Measurements from ENCODE around the gene NOL12.
A peak's percentile ranks its signal among the peaks of the same experiment; 100 is the strongest.

Gene NOL12

GRCh38 chr22:37686002-37686982 lies at the start of gene NOL12:
NOL12 (plus strand) TSS chr22:37686343; CDS start chr22:37686393, 50 bp downstream.
- H3K27me3 ChIP-seq (ENCODE audit: control insufficient read depth, insufficient read depth, low read length) = no peaks in the 10 kb centered on the region
- no peaks in the 10 kb centered on the region for H3K36me3 ChIP-seq (ENCODE audit: control insufficient read depth, insufficient read depth, low read length)
- peak within 1 kb of the TSS; percentile 97 for H3K4me3 ChIP-seq (ENCODE audit: low read length)
- H3K9ac ChIP-seq (ENCODE audit: low read length) = peak within 1 kb of the TSS; percentile 96
- H3K9me3 ChIP-seq (ENCODE audit: control insufficient read depth, low read length) = no peaks in the 10 kb centered on the region
- peaks cover 31% of the 10 kb centered on the region for H3K4me1 ChIP-seq (ENCODE audit: control insufficient read depth, insufficient read depth, low read length)

GRCh38 chr22:37636949-37637273 lies 49.2 kb upstream of the NOL12 start:
- H3K36me3 ChIP-seq (ENCODE audit: control insufficient read depth, insufficient read depth, low read length) = no peaks in the 10 kb centered on the region
- H3K27me3 ChIP-seq (ENCODE audit: control insufficient read depth, insufficient read depth, low read length) = no peaks in the 10 kb centered on the region
- H3K9me3 ChIP-seq (ENCODE audit: control insufficient read depth, low read length) = no peaks in the 10 kb centered on the region
- H3K9ac ChIP-seq (ENCODE audit: low read length) = no peak overlapping the region
- H3K4me1 ChIP-seq (ENCODE audit: control insufficient read depth, insufficient read depth, low read length) = peaks cover 73% of the 10 kb centered on the region
- no peak overlapping the region for H3K4me3 ChIP-seq (ENCODE audit: low read length)

- Histone ChIP-seq H3K27me3 (ENCODE audit: control insufficient read depth, insufficient read depth, low read length) (no peaks in the 10 kb centered on the region), H3K4me3 (ENCODE audit: low read length) (no peak overlapping the region), H3K4me1 (ENCODE audit: control insufficient read depth, insufficient read depth, low read length) (peaks cover 71% of the 10 kb centered on the region), H3K9ac (ENCODE audit: low read length) (peak overlapping the region; percentile 66), H3K9me3 (ENCODE audit: control insufficient read depth, low read length) (no peaks in the 10 kb centered on the region), H3K36me3 (ENCODE audit: control insufficient read depth, insufficient read depth, low read length) (no peaks in the 10 kb centered on the region)
Observed at GRCh38 chr22:37638391-37639069, 47.6 kb upstream of the NOL12 start.

GRCh38 chr22:37639070-37639760 lies 46.9 kb upstream of the NOL12 start, which contains the start of gene SH3BP1:
SH3BP1 (plus strand) TSS chr22:37639669; CDS start chr22:37639788, 119 bp downstream.
- Histone ChIP-seq H3K27me3 (ENCODE audit: control insufficient read depth, insufficient read depth, low read length) (no peaks in the 10 kb centered on the region), H3K4me3 (ENCODE audit: low read length) (no peak within 1 kb of the TSS), H3K9ac (ENCODE audit: low read length) (peak within 1 kb of the TSS; percentile 66), H3K9me3 (ENCODE audit: control insufficient read depth, low read length) (no peaks in the 10 kb centered on the region), H3K4me1 (ENCODE audit: control insufficient read depth, insufficient read depth, low read length) (peaks cover 66% of the 10 kb centered on the region), H3K36me3 (ENCODE audit: control insufficient read depth, insufficient read depth, low read length) (no peaks in the 10 kb centered on the region)

- Histone ChIP-seq H3K9me3 (ENCODE audit: control insufficient read depth, low read length) (no peaks in the 10 kb centered on the region), H3K36me3 (ENCODE audit: control insufficient read depth, insufficient read depth, low read length) (peaks cover 5% of the 10 kb centered on the region), H3K9ac (ENCODE audit: low read length) (peak overlapping the region; percentile 66), H3K4me1 (ENCODE audit: control insufficient read depth, insufficient read depth, low read length) (peaks cover 58% of the 10 kb centered on the region), H3K27me3 (ENCODE audit: control insufficient read depth, insufficient read depth, low read length) (no peaks in the 10 kb centered on the region), H3K4me3 (ENCODE audit: low read length) (no peak overlapping the region)
Observed at GRCh38 chr22:37639771-37640590, 46.2 kb upstream of the NOL12 start.

- Histone ChIP-seq H3K36me3 (ENCODE audit: control insufficient read depth, insufficient read depth, low read length) (peaks cover 5% of the 10 kb centered on the region), H3K9me3 (ENCODE audit: control insufficient read depth, low read length) (no peaks in the 10 kb centered on the region), H3K4me1 (ENCODE audit: control insufficient read depth, insufficient read depth, low read length) (peaks cover 56% of the 10 kb centered on the region), H3K27me3 (ENCODE audit: control insufficient read depth, insufficient read depth, low read length) (no peaks in the 10 kb centered on the region), H3K4me3 (ENCODE audit: low read length) (no peak overlapping the region), H3K9ac (ENCODE audit: low read length) (peak overlapping the region; percentile 60)
Observed at GRCh38 chr22:37640591-37641560, 45.3 kb upstream of the NOL12 start.

- no peak overlapping the region for H3K4me3 ChIP-seq (ENCODE audit: low read length)
- H3K9ac ChIP-seq (ENCODE audit: low read length) = peak overlapping the region; percentile 60
- H3K4me1 ChIP-seq (ENCODE audit: control insufficient read depth, insufficient read depth, low read length) = peaks cover 56% of the 10 kb centered on the region
Observed at GRCh38 chr22:37641561-37641949, 44.6 kb upstream of the NOL12 start.

GRCh38 chr22:37643225-37643847 lies 42.8 kb upstream of the NOL12 start:
- H3K9ac ChIP-seq (ENCODE audit: low read length) = no peak overlapping the region
- no peak overlapping the region for H3K4me3 ChIP-seq (ENCODE audit: low read length)
- peaks cover 5% of the 10 kb centered on the region for H3K36me3 ChIP-seq (ENCODE audit: control insufficient read depth, insufficient read depth, low read length)
- no peaks in the 10 kb centered on the region for H3K27me3 ChIP-seq (ENCODE audit: control insufficient read depth, insufficient read depth, low read length)
- no peaks in the 10 kb centered on the region for H3K9me3 ChIP-seq (ENCODE audit: control insufficient read depth, low read length)
- peaks cover 50% of the 10 kb centered on the region for H3K4me1 ChIP-seq (ENCODE audit: control insufficient read depth, insufficient read depth, low read length)

More at GRCh38 chr22:37641561-37641949, 44.6 kb upstream of the NOL12 start:
- Histone ChIP-seq H3K27me3 (ENCODE audit: control insufficient read depth, insufficient read depth, low read length) (no peaks in the 10 kb centered on the region), H3K36me3 (ENCODE audit: control insufficient read depth, insufficient read depth, low read length) (peaks cover 5% of the 10 kb centered on the region), H3K9me3 (ENCODE audit: control insufficient read depth, low read length) (no peaks in the 10 kb centered on the region)

- Histone ChIP-seq H3K4me1 (ENCODE audit: control insufficient read depth, insufficient read depth, low read length) (peaks cover 18% of the 10 kb centered on the region), H3K4me3 (ENCODE audit: low read length) (no peak overlapping the region), H3K9ac (ENCODE audit: low read length) (no peak overlapping the region), H3K36me3 (ENCODE audit: control insufficient read depth, insufficient read depth, low read length) (peaks cover 5% of the 10 kb centered on the region), H3K9me3 (ENCODE audit: control insufficient read depth, low read length) (no peaks in the 10 kb centered on the region), H3K27me3 (ENCODE audit: control insufficient read depth, insufficient read depth, low read length) (no peaks in the 10 kb centered on the region)
Observed at GRCh38 chr22:37647317-37647716, 38.8 kb upstream of the NOL12 start.

- no peak overlapping the region for H3K4me3 ChIP-seq (ENCODE audit: low read length)
- no peak overlapping the region for H3K9ac ChIP-seq (ENCODE audit: low read length)
- no peaks in the 10 kb centered on the region for H3K27me3 ChIP-seq (ENCODE audit: control insufficient read depth, insufficient read depth, low read length)
- peaks cover 5% of the 10 kb centered on the region for H3K36me3 ChIP-seq (ENCODE audit: control insufficient read depth, insufficient read depth, low read length)
- H3K4me1 ChIP-seq (ENCODE audit: control insufficient read depth, insufficient read depth, low read length) = peaks cover 15% of the 10 kb centered on the region
- H3K9me3 ChIP-seq (ENCODE audit: control insufficient read depth, low read length) = no peaks in the 10 kb centered on the region
Observed at GRCh38 chr22:37647928-37648327, 38.2 kb upstream of the NOL12 start.

Measured in mucosa of stomach (tissue), 1 donor.